Choroid plexus epithelial cell (primary cell): Measurements from ENCODE around the gene SP140.

Source experiments
- DNase-seq: peaks from one replicate; pipeline ENCODE4 v3.0.0-alpha.2; 2010; ENCODE audit warnings: low read depth
- H3K4me3 ChIP-seq: 2 replicates; pipeline ENCODE4 v1.5.1; 2011; ENCODE audit warnings: low read depth, mild to moderate bottlenecking, control low read depth, low read length, moderate library complexity
- TF ChIP-seq, protein P1 (sequence below): conservative IDR thresholded peaks from 2 replicates; pipeline ENCODE4 v1.5.1; 2011; ENCODE audit warnings: low read depth, mild to moderate bottlenecking, control low read depth, inconsistent platforms, low read length, moderate library complexity

The SP140 gene

GRCh38 chr2:230202430-230203109, 23.0 kb upstream of the SP140 start:
- TF ChIP-seq, protein P1, sequence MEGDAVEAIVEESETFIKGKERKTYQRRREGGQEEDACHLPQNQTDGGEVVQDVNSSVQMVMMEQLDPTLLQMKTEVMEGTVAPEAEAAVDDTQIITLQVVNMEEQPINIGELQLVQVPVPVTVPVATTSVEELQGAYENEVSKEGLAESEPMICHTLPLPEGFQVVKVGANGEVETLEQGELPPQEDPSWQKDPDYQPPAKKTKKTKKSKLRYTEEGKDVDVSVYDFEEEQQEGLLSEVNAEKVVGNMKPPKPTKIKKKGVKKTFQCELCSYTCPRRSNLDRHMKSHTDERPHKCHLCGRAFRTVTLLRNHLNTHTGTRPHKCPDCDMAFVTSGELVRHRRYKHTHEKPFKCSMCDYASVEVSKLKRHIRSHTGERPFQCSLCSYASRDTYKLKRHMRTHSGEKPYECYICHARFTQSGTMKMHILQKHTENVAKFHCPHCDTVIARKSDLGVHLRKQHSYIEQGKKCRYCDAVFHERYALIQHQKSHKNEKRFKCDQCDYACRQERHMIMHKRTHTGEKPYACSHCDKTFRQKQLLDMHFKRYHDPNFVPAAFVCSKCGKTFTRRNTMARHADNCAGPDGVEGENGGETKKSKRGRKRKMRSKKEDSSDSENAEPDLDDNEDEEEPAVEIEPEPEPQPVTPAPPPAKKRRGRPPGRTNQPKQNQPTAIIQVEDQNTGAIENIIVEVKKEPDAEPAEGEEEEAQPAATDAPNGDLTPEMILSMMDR = no peak
- no peak for DNase-seq
- H3K4me3 ChIP-seq = no peak overlapping the region

- TF ChIP-seq, protein P1 = no peak
- DNase-seq = no peak
- no peak overlapping the region for H3K4me3 ChIP-seq
Observed at GRCh38 chr2:230203110-230203676, 22.3 kb upstream of the SP140 start.

DNA sequence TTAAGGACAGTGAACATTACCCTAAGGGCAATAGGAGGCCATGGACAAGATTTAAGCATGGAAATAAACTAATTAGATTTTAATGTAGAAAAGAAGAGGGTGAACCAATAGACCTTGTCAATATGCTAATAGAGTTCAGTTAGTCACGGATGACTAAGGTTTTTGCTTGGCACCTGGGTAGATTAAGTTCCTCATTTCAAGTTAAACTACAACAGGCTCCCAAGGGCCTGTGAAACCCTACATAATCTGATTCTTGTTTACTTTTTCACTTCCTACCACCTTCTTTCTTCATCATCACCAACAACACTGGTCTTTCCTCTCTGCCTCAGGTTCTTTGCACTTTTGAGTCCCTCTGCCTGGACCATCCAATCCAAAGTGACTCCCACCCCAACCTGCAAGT, 20.5 kb upstream of the SP140 start:
- no peak overlapping the region for H3K4me3 ChIP-seq
- no peak for DNase-seq
- TF ChIP-seq, protein P1 = no peak

GRCh38 chr2:230205721-230206120, 19.8 kb upstream of the SP140 start:
- TF ChIP-seq, protein P1 = no peak
- no peak overlapping the region for H3K4me3 ChIP-seq
- DNase-seq = no peak

GRCh38 chr2:230208576-230208975, 17.0 kb upstream of the SP140 start:
- DNase-seq = no peak
- H3K4me3 ChIP-seq = no peak overlapping the region
- TF ChIP-seq, protein P1 = no peak

GRCh38 chr2:230209422-230210051, 16.0 kb upstream of the SP140 start:
- DNase-seq = no peak
- H3K4me3 ChIP-seq = no peak overlapping the region
- TF ChIP-seq, protein P1 = no peak
